GM19099 (cell line): ENCODE measurements around the gene DEK.

Source experiments
- POLR2A ChIP-seq: IDR thresholded peaks from 3 replicates; pipeline ENCODE4 v1.6.1; 2011; ENCODE audit warnings: low read depth; ENCODE audit not compliant: insufficient read length; ENCODE audit errors: extremely low read depth

DEK gene

GRCh38 chr6:18219591-18219990, 44.7 kb downstream of the DEK start:
- TF ChIP-seq POLR2A: no peak

GRCh38 chr6:18218233-18218632, 46.1 kb downstream of the DEK start:
- TF ChIP-seq POLR2A: no peak

GRCh38 chr6:18216411-18216810, 47.9 kb downstream of the DEK start:
- TF ChIP-seq POLR2A: no peak

GRCh38 chr6:18215436-18215835, 48.9 kb downstream of the DEK start:
- TF ChIP-seq POLR2A: no peak

GRCh38 chr6:18214003-18214402, 50.3 kb downstream of the DEK start:
- no peak for TF ChIP-seq POLR2A

GRCh38 chr6:18213439-18213838, 50.9 kb downstream of the DEK start:
- TF ChIP-seq POLR2A: no peak

GRCh38 chr6:18212231-18212630, 52.1 kb downstream of the DEK start:
- no peak for TF ChIP-seq POLR2A

- no peak for TF ChIP-seq POLR2A
Measured at GRCh38 chr6:18211338-18211737, 53.0 kb downstream of the DEK start.

GRCh38 chr6:18210707-18211106, 53.6 kb downstream of the DEK start:
- no peak for TF ChIP-seq POLR2A

GRCh38 chr6:18209539-18210197, 54.7 kb downstream of the DEK start:
- no peak for TF ChIP-seq POLR2A

GRCh38 chr6:18207949-18208348, 56.4 kb downstream of the DEK start:
- TF ChIP-seq POLR2A: no peak

- TF ChIP-seq POLR2A: no peak
Measured at GRCh38 chr6:18207438-18207837, 56.9 kb downstream of the DEK start.

- no peak for TF ChIP-seq POLR2A
Measured at GRCh38 chr6:18206591-18206990, 57.7 kb downstream of the DEK start.

- TF ChIP-seq POLR2A: no peak
Measured at GRCh38 chr6:18204691-18205090, 59.6 kb downstream of the DEK start.

- no peak for TF ChIP-seq POLR2A
Measured at GRCh38 chr6:18203786-18204185, 60.5 kb downstream of the DEK start.

GRCh38 chr6:18192026-18192425, 72.3 kb downstream of the DEK start:
- no peak for TF ChIP-seq POLR2A

GRCh38 chr6:18189196-18189595, 75.1 kb downstream of the DEK start:
- no peak for TF ChIP-seq POLR2A

- no peak for TF ChIP-seq POLR2A
Measured at GRCh38 chr6:18187701-18188100, 76.6 kb downstream of the DEK start.

GRCh38 chr6:18186540-18187250, 77.6 kb downstream of the DEK start:
- no peak for TF ChIP-seq POLR2A
